NB4 (cell line): ENCODE data around the gene DUOXA2.
"Not testable (repeated sequence)": the region's sequence is repeated elsewhere in the genome, so short reads cannot be mapped to it uniquely, and the experiment has no call there.

Source experiments
- DNase-seq: peaks from one replicate; pipeline ENCODE4 v3.0.0; 2010; ENCODE audit warnings: low read depth
- H3K4me3 ChIP-seq: one replicate; pipeline ENCODE4 v1.5.1; 2011; ENCODE audit warnings: mild to moderate bottlenecking, low read depth, low read length, moderate library complexity
- CTCF ChIP-seq: IDR thresholded peaks from one replicate; pipeline ENCODE4 v1.5.1; 2012; ENCODE audit warnings: low read depth, low read length
- MAX ChIP-seq: IDR thresholded peaks from 2 replicates; pipeline ENCODE4 v1.6.1; 2011; ENCODE audit warnings: low read depth, low read length
- MYC ChIP-seq: IDR thresholded peaks from 2 replicates; pipeline ENCODE4 v1.6.1; 2011; ENCODE audit warnings: low read depth, low read length
- POLR2A ChIP-seq: IDR thresholded peaks from 2 replicates; pipeline ENCODE4 v1.6.1; 2011; ENCODE audit warnings: mild to moderate bottlenecking; ENCODE audit not compliant: insufficient read length; ENCODE audit errors: extremely low read depth

Gene DUOXA2

GRCh38 chr15:45134046-45134445, 19.9 kb downstream of the DUOXA2 start:
- H3K4me3 ChIP-seq: no peak overlapping the region
- no peak for DNase-seq
- no peak for TF ChIP-seq MAX
- no peak for TF ChIP-seq CTCF
- TF ChIP-seq POLR2A: no peak
- no peak for TF ChIP-seq MYC

GRCh38 chr15:45134682-45135604, 20.8 kb downstream of the DUOXA2 start:
- no peak for DNase-seq
- H3K4me3 ChIP-seq: no peak overlapping the region
- TF ChIP-seq MAX (no peak), CTCF (no peak), POLR2A (no peak), MYC (no peak)

- DNase-seq, H3K4me3 ChIP-seq: not testable (repeated sequence)
These were observed 21.7 kb downstream of the DUOXA2 start for GRCh38 chr15:45135705-45136377.

- no peak for DNase-seq
- TF ChIP-seq MYC (no peak), CTCF (peak; percentile 18), MAX (no peak), POLR2A (no peak)
- no peak overlapping the region for H3K4me3 ChIP-seq
These were observed 22.2 kb downstream of the DUOXA2 start for GRCh38 chr15:45136378-45136764.

GRCh38 chr15:45137703-45138102, 23.6 kb downstream of the DUOXA2 start:
- TF ChIP-seq MAX: no peak
- no peak for TF ChIP-seq CTCF
- TF ChIP-seq MYC: no peak
- TF ChIP-seq POLR2A: no peak
- no peak for DNase-seq
- no peak overlapping the region for H3K4me3 ChIP-seq

- H3K4me3 ChIP-seq: no peak overlapping the region
- DNase-seq: no peak
- TF ChIP-seq CTCF: no peak
- no peak for TF ChIP-seq POLR2A
- no peak for TF ChIP-seq MYC
- no peak for TF ChIP-seq MAX
These were observed 25.0 kb downstream of the DUOXA2 start for GRCh38 chr15:45138814-45139765.
